Fibroblast of lung (primary cell): ENCODE measurements around the gene RBM20.

Experiments used
- EZH2 ChIP-seq: IDR thresholded peaks from 2 replicates; pipeline ENCODE4 v1.5.1; 2012; ENCODE audit warnings: low read length, control low read depth, mild to moderate bottlenecking; ENCODE audit errors: missing control alignments
- TF ChIP-seq, protein P1 (sequence below), 2 donors: IDR thresholded peaks in 1 of 2; conservative IDR thresholded peaks in 1 of 2; 1 replicate in 1 of 2; 2 replicates in 1 of 2; pipeline ENCODE4 v1.5.1; 2011 to 2012; ENCODE audit warnings: low read length in 2 of 2, control low read depth in 1 of 2, inconsistent platforms in 1 of 2, low read depth in 1 of 2, mild to moderate bottlenecking in 1 of 2

GRCh38 chr10:110616493-110617033 lies 27.6 kb upstream of the RBM20 start:
- TF ChIP-seq, protein P1, sequence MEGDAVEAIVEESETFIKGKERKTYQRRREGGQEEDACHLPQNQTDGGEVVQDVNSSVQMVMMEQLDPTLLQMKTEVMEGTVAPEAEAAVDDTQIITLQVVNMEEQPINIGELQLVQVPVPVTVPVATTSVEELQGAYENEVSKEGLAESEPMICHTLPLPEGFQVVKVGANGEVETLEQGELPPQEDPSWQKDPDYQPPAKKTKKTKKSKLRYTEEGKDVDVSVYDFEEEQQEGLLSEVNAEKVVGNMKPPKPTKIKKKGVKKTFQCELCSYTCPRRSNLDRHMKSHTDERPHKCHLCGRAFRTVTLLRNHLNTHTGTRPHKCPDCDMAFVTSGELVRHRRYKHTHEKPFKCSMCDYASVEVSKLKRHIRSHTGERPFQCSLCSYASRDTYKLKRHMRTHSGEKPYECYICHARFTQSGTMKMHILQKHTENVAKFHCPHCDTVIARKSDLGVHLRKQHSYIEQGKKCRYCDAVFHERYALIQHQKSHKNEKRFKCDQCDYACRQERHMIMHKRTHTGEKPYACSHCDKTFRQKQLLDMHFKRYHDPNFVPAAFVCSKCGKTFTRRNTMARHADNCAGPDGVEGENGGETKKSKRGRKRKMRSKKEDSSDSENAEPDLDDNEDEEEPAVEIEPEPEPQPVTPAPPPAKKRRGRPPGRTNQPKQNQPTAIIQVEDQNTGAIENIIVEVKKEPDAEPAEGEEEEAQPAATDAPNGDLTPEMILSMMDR (conservative IDR thresholded peaks at IDR 0.05 in 1 of 2, IDR thresholded peaks at IDR 0.05 in 1 of 2; ENCODE audit: low read depth in 1 of 2, low read length in 2 of 2) = no peak
- no peak for TF ChIP-seq EZH2
